Left renal pelvis (tissue), 4 donors: Measurements from ENCODE around the gene SOX18. TPM values are rescaled to one million over a fixed set of nuclear protein-coding genes. Genes with fewer than 3 reads are reported as not detected.

ENCODE experiments used
- DNase-seq, 4 donors: peaks; one replicate each; pipeline ENCODE4 v3.0.0-alpha.2; 2013; ENCODE audit warnings: low read depth in 4 of 4, low spot score in 3 of 4
- polyA plus RNA-seq, 4 donors: library from polyadenylated mRNA; unstranded; fragments of 120-200 nt; gene quantifications; one replicate each; pipeline ENCODE4 v1.2.1, GENCODE V29; 2013; ENCODE audit not compliant: insufficient read length in 4 of 4

The SOX18 gene
- polyA plus RNA-seq, 4 donors: 5.7 to 13.6 (median 8.1) TPM

DNA sequence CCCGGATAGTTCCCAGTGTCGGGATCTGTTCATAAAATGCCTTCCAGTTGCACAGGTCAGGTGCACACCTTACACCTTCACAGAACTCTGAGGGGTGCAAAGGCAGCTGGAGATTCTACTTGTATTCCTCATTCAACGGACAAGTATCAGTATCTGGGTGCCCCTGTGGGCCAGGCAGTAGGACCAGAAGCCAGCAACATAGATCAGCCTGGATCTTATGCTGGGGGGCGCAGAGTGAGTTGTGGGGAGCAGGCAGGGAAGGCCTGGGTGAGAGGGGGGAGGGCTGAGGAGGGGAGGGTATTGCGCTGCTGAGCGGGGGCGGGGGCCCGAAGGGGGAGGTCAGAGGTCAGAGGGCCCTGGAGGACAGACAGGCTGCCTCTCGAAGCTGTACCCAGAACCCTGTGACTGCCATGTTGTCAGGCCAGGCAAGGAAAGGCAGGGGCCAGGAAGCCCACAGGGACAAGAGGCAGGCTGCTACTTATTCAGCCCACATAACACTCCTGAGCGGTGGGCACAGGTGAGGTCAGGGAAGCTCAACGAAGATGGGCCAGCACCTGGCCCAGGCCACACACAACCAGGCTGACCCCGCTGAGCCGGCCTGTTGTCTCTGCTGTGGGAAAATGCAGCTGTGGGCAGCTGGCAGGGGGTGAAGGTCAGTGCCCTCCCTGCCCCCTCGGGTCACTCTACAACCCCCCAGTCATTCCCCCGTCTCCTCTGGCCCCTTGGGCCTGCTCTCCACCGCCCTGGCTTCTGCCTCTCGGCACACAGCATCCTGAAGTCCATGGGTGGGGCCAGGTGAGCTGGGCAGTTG, 31.6 kb upstream of the SOX18 start:
- DNase-seq: no peak

DNA sequence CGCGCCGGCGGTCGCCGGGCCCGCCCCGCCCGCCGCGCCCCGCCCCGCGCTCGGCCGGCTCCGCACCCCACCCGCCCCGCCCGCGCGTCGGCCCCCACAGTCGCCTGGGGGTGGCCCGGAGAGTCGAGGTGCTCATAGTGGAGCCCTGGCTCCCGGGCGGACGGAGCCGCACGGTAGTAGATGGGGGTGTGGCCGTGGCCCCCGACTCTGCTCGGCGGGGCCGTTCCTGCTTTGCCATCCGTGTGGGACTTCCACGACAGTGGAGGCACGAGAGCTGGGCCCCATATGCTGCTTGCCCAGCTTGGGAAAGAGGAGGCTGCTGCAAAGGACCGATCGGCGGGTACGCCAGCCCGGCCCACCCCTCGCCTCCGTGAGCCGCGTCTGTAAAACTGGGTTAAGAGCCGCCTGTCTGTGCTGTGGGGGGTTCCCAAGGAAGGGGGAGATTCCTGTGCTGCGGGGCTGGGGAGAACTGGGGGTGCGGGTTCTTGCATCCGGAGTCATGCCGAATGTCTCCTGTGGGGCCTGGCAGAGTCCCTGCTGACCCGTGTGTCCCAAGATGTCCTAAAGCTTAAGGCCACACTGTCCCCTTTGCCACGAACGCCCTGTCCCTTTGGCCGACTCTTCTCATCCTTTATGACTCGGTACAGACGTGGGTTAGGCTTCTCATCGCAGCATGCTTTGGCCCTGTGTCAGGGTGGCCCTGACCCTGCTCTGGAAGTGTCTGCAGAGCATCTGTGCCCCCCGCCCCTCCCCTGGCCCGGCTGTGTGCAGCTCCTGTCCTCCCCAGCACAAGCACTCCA, 30.8 kb upstream of the SOX18 start, which contains the start of gene OPRL1:
Gene OPRL1 (plus strand): TSS at position 70 of the 800 bp plus-strand sequence. CDS start 12,639 bp downstream, outside the sequence.
- DNase-seq: no peak

DNA sequence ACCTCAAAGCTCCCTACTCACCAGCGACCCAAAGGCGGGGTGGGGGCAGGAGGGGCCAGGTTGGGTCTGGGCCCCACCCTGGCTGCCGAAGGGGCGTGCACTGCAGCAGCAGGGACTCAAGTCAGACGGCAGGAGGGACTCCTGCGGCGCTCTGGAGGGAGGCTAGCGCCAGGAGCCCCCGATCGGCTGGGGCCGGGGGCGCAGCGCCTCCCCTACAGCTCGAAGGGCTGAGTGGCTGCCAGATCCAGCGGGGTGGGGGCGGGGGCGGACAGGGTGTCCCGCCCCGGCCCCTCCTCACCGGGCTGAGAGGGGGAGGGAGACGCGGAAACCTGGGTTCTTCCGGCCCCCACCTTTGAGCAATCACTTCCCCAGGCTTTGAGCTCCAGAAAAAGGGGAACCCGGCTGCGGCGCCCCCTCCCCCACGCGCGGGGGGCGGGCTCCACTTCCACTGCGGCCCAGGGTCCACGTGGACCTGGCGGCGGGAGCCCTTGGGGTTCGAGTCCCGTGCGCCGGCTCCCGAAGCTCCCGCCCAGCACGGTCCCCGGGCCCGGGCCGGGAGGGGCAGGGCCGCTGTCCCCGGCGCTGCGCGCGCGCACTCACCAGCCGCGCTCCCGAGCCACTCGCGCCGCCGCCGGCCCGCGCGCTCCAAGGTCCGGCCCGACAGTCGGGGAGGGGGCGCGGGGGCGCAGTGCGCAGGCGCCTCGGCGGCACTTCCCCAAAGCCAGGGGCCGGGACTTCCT, 30.0 kb upstream of the SOX18 start, which contains the start of gene RGS19:
Gene RGS19 (minus strand): TSS at position 246 of the 740 bp plus-strand sequence. CDS start 2,632 bp downstream, outside the sequence.
- no peak for DNase-seq

DNA sequence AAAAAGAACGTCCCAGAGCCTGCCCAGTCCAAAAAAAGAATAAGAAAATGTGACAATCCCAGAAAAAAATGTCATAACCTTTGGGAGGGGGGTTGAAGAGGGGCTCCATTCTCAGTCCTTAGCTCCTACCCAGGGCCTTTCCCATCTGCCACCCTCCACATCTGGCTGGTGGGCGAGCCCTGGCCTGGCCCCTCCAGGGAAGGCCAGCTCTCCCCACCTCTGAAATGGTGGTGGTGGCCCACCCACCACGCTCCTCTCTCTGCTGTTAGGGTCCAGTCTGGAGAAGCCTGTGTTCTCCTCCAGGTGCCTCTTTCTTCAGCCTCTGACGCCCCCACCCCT, 29.5 kb upstream of the SOX18 start:
- no peak for DNase-seq

DNA sequence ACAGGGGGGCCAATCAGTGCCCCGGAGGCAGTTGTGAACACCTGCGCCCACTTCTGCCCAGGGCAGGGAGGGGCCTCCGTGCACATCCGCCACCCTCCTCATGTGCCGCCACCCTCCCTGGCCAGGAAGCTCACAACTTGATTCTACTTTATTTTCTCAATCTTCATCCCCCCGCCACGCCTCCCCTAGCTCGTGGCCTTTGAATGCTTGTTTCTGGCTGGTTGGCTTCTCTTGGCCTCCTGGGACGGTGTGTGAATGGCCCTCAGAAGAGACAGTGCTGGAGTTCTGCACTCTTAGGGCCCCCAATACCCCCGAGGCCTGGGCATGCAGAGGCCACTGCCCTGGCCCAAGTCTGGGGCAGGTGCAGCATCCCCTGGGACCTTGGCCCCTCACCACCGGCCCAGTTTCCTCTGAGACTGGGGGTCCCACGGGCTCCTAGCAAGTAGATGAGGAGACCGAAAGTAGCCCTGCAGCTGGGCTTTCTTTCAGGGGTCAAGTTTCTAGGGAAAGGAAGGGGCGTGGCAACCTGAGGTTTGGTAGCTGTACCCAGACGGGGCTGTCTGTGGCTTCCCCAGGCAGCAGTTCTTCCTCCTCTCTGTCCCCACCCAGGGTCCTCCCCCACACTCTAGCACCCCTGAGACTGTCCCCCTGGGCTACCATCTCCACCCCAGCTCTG, 28.6 kb upstream of the SOX18 start:
- DNase-seq: no peak

DNA sequence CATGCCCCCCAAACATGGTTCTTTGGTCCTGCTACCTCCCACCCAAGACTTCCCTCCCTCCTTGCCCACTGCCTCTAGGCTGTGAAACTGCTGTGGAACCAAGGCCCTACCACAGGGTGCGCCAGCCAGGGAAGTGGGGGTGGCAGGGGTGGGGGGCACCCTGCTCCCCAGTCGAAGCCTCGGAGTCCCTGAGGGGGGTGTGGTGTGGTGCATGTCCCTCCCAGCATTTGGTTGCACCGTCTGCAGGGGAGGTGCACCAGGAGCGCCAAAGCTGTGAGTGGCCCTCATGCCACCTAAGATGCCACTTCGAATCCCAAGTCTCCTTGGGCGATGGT, 28.1 kb upstream of the SOX18 start:
- DNase-seq: no peak

DNA sequence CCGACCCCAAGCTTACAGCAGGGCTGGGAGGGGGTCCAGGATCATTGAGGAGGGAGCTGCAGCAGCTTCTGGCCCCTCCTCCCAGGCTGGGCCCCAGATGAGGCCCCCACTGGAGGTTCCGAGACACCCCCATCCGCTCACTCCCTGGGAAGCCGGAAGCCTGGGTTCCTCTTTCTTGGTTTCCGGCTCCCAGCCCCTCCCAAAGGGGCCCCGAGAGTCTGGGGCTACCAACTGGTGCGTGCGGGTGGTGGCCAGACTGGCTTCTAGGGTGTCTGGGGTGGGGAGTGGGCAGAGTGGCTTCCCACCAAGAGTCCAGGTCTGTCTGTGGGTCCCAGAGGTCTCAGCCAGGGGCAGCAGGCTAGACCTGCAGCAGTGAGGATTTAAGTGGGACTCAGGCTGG, 27.7 kb upstream of the SOX18 start:
- DNase-seq: no peak

DNA sequence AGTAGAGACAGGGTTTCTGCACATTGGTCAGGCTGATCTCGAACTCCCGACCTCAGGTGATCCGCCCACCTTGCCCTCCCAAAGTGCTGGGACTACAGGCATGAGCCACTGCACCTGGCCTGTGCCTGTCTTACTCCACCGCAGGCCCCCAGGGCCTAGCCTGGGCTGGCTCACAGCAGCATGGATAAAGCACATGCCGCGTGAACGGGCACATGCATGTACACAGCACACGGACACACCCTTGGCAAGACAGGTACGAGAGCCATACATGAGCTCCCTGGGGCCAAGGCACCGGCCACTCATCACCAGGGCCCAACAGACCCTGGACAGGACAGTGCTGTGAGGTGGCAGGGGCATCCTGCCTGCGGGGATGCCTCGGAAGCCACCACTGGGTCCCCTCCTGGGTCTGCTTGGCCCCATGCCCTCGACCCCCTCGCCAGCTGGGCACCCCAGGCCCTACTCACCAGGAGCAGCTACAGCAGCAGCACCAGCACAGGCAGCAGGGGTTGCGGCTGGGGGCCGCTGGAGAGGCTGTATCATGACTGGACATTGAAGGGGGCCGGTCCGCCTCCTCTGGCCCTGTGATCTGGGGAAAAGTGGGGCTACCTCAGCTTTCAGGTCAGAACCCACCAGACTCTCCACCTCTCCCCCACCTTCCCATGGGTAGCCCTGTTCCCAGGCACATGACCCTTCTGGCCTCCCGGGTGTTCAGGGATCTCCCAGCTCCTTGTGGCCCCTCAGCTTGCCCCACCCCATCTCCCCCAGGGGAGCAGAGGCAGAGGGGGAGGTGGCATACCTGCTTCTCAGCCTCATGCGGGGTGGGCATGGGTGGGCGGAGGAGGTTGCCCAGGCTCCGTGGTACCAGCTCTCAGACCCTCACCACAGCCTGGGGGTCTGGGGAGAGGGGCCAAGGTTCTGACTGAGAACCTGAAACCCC, 26.9 kb upstream of the SOX18 start:
- no peak for DNase-seq

DNA sequence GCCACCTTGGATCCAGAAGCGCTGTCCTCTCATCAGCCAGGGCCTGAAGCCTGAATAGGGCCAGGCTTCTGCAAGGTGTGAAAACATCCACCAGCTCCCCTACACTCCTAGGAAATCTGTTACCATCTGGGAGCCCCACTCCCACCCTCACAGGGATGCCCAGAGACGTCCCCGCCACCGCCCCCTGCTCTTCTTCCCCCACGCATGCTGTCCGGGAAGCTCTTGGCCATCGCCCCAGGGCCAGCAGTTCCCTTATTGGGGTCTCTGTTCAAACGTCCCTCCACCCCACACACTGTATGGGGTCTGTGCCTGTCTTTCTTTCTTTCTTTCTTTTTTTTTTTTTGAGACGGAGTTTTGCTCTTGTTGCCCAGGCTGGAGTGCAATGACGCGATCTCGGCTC, 26.1 kb upstream of the SOX18 start:
- no peak for DNase-seq

DNA sequence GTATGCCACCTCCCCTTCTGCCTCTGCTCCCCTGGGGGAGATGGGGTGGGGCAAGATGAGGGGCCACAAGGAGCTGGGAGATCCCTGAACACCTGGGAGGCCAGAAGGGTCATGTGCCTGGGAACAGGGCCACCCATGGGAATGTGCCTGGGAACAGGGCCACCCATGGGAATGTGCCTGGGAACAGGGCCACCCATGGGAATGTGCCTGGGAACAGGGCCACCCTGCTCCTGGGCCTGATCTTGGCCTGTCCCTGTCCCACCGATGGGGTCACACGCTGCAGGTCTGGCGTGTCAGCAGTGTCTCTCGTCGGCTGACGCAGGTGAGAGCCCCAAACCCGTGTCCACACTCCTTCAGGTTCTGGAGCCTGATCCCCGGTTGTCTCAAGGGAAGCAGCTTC, 25.5 kb upstream of the SOX18 start:
- DNase-seq: no peak

DNA sequence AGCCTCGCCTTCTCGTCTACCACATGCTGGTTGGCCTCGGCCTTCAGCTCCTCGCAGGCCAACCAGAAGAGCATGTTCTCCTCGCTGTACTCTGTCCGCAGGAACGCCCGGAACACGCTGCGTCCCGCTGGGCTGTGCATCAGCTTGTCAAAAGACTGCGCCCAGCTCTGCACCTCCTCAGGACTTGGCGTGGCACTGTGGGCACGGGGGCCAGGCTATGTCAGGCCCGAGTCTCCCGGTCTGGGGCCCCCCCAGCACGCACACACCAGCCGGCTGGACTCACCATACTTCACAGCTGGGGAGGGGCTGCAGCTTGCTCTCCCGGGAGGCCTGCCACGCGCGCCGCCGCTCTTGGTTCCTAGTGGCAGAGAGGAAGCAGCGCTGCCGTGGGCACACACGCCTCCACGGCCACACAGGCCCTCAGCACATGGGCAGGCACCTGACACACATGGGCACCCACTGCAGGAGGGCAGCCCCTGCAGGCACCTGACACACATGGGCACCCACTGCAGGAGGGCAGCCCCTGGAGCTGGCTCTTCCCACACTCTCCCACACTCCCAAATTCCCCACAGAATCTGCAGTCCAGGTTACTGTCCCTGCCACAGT, 24.8 kb upstream of the SOX18 start:
- no peak for DNase-seq

DNA sequence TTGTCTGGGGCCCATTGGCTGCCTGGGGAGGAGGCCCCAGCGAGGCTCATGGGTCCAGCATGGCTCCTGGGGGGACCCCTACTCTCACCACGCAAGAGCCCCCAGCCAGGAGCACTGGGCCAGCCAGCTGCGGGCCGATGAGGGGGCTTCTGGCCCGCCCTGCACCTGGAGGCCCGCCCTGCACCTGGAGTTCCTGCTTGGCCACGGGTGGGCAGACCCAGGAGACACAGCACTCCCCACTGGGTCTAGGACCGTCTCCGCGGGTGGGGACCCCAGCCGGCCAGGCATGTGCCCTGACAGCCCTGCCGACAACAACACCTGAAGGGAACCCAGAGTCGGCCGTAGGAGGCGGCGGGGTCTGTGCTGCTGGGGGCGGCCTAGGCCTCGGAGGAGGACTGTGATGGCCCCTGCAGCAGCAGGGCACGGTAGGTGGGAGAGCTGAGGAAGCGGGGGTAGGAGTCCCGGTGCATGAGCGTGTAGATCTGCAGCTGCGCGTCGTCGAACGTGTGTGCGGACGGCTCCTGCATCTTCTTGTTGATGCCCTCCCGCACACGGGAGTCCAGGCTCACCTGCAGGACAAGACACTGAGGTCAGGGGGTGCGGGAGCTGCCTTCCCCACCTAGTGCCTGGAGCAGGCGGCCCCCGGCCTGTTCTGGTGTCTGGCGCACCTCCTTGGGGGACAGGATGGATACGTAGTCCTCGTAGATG, 24.2 kb upstream of the SOX18 start:
- DNase-seq: no peak

DNA sequence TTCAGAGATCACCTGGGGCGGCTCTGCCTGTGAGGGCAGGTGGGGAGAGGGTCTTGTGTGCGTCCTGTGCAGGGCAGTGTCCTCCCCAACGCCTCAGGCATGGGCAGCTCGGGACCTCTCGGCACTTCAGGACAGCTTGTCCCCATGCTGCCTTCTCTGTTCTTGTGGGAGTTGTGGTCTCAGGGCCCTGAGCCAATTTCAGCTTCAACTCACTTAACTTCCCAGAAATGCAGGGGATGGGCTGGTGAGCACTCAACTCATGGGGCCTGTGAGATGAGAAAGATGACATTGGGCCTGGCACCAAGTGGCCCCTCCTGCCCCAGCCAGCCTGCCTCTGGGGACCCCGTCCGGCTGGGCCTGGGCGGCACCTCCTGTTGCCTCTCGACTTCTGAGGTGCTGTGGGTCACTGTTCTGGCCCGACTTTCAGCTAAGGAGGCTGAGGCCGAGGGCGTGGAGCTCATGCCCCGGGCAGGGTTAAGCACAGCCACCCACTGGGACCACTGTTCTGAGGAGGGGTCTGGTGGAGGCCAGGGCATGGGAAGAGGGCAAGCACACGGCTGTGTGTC, 23.1 kb upstream of the SOX18 start:
- DNase-seq: no peak

DNA sequence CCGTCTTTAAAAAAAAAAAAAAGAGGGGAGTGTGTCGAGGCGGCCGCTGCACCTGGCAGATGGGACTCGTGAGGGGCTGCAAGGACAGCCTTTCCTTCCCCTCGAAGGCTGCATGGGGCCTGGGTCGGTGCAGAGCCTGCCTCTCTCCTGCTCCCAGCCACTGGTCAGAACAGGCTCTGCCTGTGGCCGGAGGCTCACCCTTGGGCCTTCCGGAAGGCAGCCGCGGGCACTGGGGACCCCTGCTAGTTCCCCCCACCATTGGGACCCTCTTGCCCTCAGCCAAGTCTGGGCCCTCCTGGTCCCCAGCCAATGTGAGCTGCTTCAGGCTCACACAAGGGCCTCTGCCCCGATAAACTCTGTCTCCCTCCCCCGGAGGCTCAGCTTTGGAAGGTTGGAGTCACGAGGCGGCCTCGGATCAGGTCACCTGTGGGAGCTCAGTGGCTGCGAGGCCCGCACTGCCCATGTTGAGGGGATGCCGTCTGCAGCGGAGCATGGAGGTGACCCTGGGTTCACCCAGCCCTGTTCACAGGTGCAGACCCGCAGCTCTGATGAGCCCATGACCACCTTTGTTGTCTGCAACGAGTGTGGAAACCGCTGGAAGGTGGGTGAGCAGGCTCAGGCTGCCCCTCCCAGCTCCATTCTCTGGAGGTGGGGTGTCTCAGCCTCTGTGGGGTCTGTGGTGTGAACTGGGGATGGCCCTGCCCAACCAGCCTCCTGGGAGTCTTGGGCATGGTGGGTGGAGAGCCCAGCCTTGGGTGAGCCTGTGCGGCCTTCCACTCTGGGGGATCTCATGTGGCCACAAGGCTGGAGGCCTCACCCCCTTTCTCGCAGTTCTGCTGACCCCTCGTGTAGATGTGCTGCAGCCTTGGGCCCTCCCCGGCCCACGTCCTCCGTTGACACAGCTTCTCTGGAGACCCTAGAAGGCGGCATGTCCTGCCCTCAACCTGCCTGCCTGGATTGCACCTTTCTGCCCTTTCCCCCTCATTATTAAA, 22.2 kb upstream of the SOX18 start:
- DNase-seq: no peak

DNA sequence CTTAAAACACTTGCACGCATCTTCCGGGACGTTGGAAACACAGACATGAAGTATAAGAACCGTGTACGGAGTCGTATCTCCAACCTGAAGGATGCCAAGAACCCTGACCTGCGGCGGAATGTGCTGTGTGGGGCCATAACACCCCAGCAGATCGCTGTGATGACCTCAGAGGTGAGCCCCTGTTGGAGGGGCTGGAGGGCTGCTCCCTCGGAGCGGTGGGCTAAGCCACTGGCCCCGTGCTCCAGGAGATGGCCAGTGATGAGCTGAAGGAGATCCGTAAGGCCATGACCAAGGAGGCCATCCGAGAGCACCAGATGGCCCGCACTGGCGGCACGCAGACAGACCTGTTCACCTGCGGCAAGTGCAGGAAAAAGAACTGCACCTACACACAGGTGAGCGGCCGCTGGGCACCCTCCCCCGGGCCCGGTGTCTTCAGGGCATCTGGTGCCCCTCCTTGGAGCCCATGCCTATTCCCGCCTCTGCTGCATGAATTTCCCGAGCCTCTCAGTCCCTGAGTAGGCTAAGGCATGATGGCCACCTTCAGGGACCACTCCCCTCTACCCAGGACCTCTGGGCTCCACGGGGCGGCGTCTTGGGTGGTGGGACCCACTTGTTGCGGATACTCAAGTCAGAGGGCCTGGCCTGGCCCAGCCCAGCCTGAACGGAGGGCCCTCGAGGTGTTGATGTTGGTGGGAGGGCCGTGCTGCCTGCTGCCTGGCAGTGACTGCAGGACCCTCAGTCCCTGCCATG, 21.0 kb upstream of the SOX18 start:
- no peak for DNase-seq

DNA sequence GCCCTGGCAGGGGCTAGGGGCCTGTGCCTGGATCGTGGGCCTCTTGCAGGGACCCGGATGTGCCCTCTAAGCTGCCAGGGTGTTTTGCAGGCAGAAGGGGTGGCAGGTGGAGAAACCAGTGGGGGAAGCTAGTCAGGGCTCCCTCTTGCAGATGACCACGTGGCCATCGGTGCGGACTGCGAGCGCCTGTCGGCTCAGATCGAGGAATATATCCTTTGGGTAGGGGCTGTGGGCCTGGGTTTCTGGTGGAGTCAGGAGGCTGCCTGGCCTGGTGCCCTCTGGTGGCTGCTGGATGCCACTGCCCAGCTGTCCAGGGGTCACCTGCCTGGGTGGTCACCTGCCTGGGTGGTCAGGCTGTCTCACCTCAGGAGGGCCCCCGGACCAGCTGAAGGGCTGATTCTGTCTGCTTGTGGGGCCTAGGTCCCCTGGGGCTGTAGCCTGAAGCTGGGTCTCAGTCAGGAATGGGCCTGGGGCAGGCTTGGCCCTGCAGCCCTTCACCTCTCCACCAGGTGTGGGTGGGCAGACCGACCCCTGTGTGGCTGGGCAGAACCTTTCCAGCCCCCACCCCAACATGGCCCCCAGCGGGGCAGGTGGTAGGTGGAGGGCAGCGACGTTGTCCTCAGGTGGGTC, 20.3 kb upstream of the SOX18 start:
- DNase-seq: no peak
